IMR-90 (cell line): Measurements from ENCODE around the gene E2F3. TPM values are rescaled to one million over a fixed set of nuclear protein-coding genes. Genes with fewer than 3 reads are reported as not detected.

Experiments
- ATAC-seq: fragments of 200-7000 bp; cut with Tn5 transposase; 2 replicates; pipeline ENCODE4 v1.9.1; 2020; ENCODE audit warnings: low read depth, mild to moderate bottlenecking, moderate library complexity
- BruUV-seq: library from RNA; stranded (reverse); fragments of 400-500 nt; replicated peaks from 2 replicates; lab custom pipeline; 2021; lab: Mats Ljungman, UMichigan
- CTCF ChIA-PET: fragments of 300-600 bp; formaldehyde crosslinking; extraction: SDS; loops from one replicate; lab custom pipeline; 2021; ENCODE audit warnings: antibody characterized with exemption; lab: Yijun Ruan, JAX
- POLR2A ChIA-PET: fragments of 300-600 bp; sonication (Branson Sonifier 250); formaldehyde crosslinking; loops from one replicate; lab custom pipeline; 2022; ENCODE audit warnings: antibody characterized with exemption; ENCODE audit not compliant: unreplicated experiment; lab: Charles Lee
- DNase-seq: peaks from one replicate; pipeline ENCODE4 v3.0.0; 2013
- H2AFZ ChIP-seq: replicated peaks from 2 replicates; pipeline ENCODE3; 2013; ENCODE audit warnings: low read length, mild to moderate bottlenecking; ENCODE audit not compliant: poor library complexity
- H2AK5ac ChIP-seq: 2 replicates; pipeline ENCODE4 v1.6.1; 2013; ENCODE audit warnings: low read depth, low read length, inconsistent platforms
- H2AK9ac ChIP-seq: replicated peaks from 2 replicates; pipeline ENCODE3; 2013; ENCODE audit warnings: mild to moderate bottlenecking, low read depth, low read length, moderate library complexity; ENCODE audit not compliant: poor library complexity
- H2BK120ac ChIP-seq: 2 replicates; pipeline ENCODE4 v1.6.1; 2013; ENCODE audit warnings: low read depth, low read length, inconsistent platforms
- H2BK15ac ChIP-seq: 3 replicates; pipeline ENCODE4 v1.6.1; 2013; ENCODE audit warnings: low read depth, low read length, inconsistent platforms
- H2BK20ac ChIP-seq: 2 replicates; pipeline ENCODE4 v1.6.1; 2013; ENCODE audit warnings: low read depth, mild to moderate bottlenecking, inconsistent platforms, low read length, moderate library complexity
- H2BK5ac ChIP-seq: 2 replicates; pipeline ENCODE4 v1.6.1; 2013; ENCODE audit warnings: mild to moderate bottlenecking, low read depth, low read length, inconsistent platforms; ENCODE audit not compliant: poor library complexity, severe bottlenecking
- H3K14ac ChIP-seq: replicated peaks from 2 replicates; pipeline ENCODE4 v1.6.1; 2013; ENCODE audit warnings: low read depth, low read length, inconsistent platforms
- H3K18ac ChIP-seq: 2 replicates; pipeline ENCODE4 v1.6.1; 2013; ENCODE audit warnings: low read depth, low read length, control low read depth
- H3K23ac ChIP-seq: 2 replicates; pipeline ENCODE4 v1.6.1; 2013; ENCODE audit warnings: low read depth, low read length, inconsistent platforms
- H3K27ac ChIP-seq: 2 replicates; pipeline ENCODE4 v1.5.1; 2013; ENCODE audit warnings: mild to moderate bottlenecking, control low read depth, low read length; ENCODE audit not compliant: insufficient read depth
- H3K27me3 ChIP-seq: 2 replicates; pipeline ENCODE4 v1.6.1; 2013; ENCODE audit warnings: low read length; ENCODE audit not compliant: control insufficient read depth, insufficient read depth
- H3K36me3 ChIP-seq: 2 replicates; pipeline ENCODE4 v1.6.1; 2013; ENCODE audit warnings: low read length, mixed read lengths; ENCODE audit not compliant: control insufficient read depth, insufficient read depth
- H3K4ac ChIP-seq: 2 replicates; pipeline ENCODE4 v1.6.1; 2013; ENCODE audit warnings: low read depth, low read length, inconsistent platforms
- H3K4me1 ChIP-seq: 2 replicates; pipeline ENCODE4 v1.6.1; 2013; ENCODE audit warnings: low read length, mixed read lengths; ENCODE audit not compliant: control insufficient read depth, insufficient read depth
- H3K4me2 ChIP-seq: 2 replicates; pipeline ENCODE4 v1.6.1; 2013; ENCODE audit warnings: low read depth, mild to moderate bottlenecking, control low read depth, low read length, moderate library complexity
- H3K4me3 ChIP-seq: 2 replicates; pipeline ENCODE4 v1.5.1; 2013; ENCODE audit warnings: low read depth, mild to moderate bottlenecking, control low read depth, low read length, moderate library complexity; ENCODE audit not compliant: insufficient read depth
- H3K56ac ChIP-seq: 2 replicates; pipeline ENCODE4 v1.6.1; 2013; ENCODE audit warnings: low read length, inconsistent platforms; ENCODE audit not compliant: insufficient read depth; ENCODE audit errors: extremely low read depth
- H3K79me1 ChIP-seq, 2 experiments: 2 replicates each; pipeline ENCODE4 v1.6.1; 2013; ENCODE audit warnings: low read length in 2 of 2, inconsistent platforms in 1 of 2, low read depth in 1 of 2
- H3K9ac ChIP-seq: 2 replicates; pipeline ENCODE4 v1.6.1; 2013; ENCODE audit warnings: low read depth, low read length, control low read depth
- H3K9me1 ChIP-seq: 2 replicates; pipeline ENCODE4 v1.6.1; 2013; ENCODE audit warnings: low read length, inconsistent platforms; ENCODE audit not compliant: insufficient read depth
- H3K9me3 ChIP-seq: 2 replicates; pipeline ENCODE4 v1.6.1; 2013; ENCODE audit warnings: low read length; ENCODE audit not compliant: control insufficient read depth, insufficient read depth
- H4K20me1 ChIP-seq: 2 replicates; pipeline ENCODE4 v1.6.1; 2013; ENCODE audit warnings: low read length, inconsistent platforms; ENCODE audit not compliant: insufficient read depth
- H4K5ac ChIP-seq: 2 replicates; pipeline ENCODE4 v1.6.1; 2013; ENCODE audit warnings: mild to moderate bottlenecking, low read depth, low read length, control low read depth
- H4K8ac ChIP-seq, 2 experiments: 2 replicates each; pipeline ENCODE4 v1.6.1; 2013; ENCODE audit warnings: low read depth in 2 of 2, low read length in 2 of 2, control low read depth in 1 of 2, inconsistent platforms in 1 of 2
- H4K91ac ChIP-seq: 2 replicates; pipeline ENCODE4 v1.6.1; 2013; ENCODE audit warnings: low read depth, low read length, inconsistent platforms; ENCODE audit not compliant: insufficient read depth
- NFE2L2 ChIP-seq: fragments of 150-350 bp; IDR thresholded peaks from 2 replicates; pipeline ENCODE4 v1.6.1; 2016; ENCODE audit warnings: low read depth, mild to moderate bottlenecking, low read length
- RAD21 ChIP-seq: IDR thresholded peaks from 2 replicates; pipeline ENCODE4 v1.6.1; 2012; ENCODE audit warnings: low read length, improper control_type of control experiment
- WGBS, 2 experiments: methylation state at CpG; one replicate each; pipeline versions ENCODE4 v1.1.5 to v1.1.7; 2013; ENCODE audit warnings: missing lambda C conversion rate in 2 of 2; ENCODE audit not compliant: insufficient read length in 1 of 2; ENCODE audit errors: extremely low coverage in 2 of 2; 5-methylcytosine and 5-hydroxymethylcytosine counted together
- dilution Hi-C: fragments of 300-500 bp; cut with HindIII; formaldehyde crosslinking; loops from one replicate; pipeline ENCODE4 v1.14.3; 2018; ENCODE audit warnings: low sequenced_read_pairs; ENCODE audit not compliant: unreplicated experiment
- in situ Hi-C: fragments of 300-500 bp; cut with MboI; formaldehyde crosslinking; loops from 3 replicates; pipeline ENCODE4 v1.14.3; 2019; ENCODE audit warnings: low sequenced_read_pairs, inconsistent platforms, mixed read lengths
- intact Hi-C: fragments of 100-400 bp; cut with micrococcal nuclease; formaldehyde crosslinking; loops from 2 replicates; pipeline ENCODE4 v1.10.0; 2022
- polyA plus RNA-seq, 3 experiments: library from polyadenylated mRNA; depleted of rRNA; stranded (reverse); fragments of >200 nt; gene quantifications; 2 replicates each; pipeline ENCODE4 v1.2.3, GENCODE V29; 2012; ENCODE audit warnings: low replicate concordance in 1 of 3
- total RNA-seq: library from RNA; depleted of rRNA; stranded (reverse); fragments of >200 nt; gene quantifications from 2 replicates; pipeline ENCODE4 v1.2.3, GENCODE V29; 2012
- TF ChIP-seq, protein P1 (sequence below): fragments of 150-350 bp; IDR thresholded peaks from 2 replicates; pipeline ENCODE4 v1.6.1; 2016; ENCODE audit warnings: low read depth, mild to moderate bottlenecking, low read length, moderate library complexity, borderline replicate concordance

The E2F3 gene
- total and polyA plus RNA-seq, 2 of the 4 experiments (the other 2 are of a cell fraction) = 2.3 to 8.2 TPM

DNA sequence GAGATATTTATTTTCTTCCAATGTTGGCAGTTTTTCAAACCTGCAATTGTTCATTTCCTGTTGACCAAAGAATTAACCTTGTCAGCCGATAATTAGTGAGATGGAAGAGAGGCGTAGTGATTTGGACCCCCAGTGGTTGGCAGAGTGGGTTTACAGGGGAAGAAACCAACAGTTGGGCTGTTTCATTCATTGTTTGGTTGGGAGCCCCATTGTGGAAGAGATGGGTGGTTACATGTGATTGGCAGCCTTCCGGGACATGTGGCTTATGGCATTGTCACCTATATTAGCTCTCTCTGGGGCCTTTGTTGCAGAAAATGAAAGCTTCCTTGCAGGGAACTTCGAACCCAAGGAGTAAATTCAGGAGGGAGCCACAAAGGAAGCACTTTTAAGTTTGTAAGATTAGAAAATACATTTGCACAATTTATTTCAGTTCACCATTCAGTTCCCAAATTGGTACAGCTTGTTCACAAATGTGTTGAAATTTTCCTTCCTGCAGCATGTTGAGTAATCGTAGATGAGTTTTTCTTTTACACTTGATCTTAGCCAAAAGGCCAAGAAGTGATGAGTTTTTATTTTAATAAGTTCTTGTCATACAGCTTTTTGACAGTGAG lies 82.3 kb downstream of the E2F3 start:
- in situ Hi-C loops = no loop called here
- H2BK15ac ChIP-seq = no peak overlapping the region
- no peak overlapping the region for H3K18ac ChIP-seq
- no peaks in the 10 kb centered on the region; the same call in 1 of the 2 replicates for H4K20me1 ChIP-seq
- no peak overlapping the region for H3K4me2 ChIP-seq
- dilution Hi-C loops = no loop called here
- no peak overlapping the region for H2BK120ac ChIP-seq
- H3K4ac ChIP-seq = no peak overlapping the region
- H2AFZ ChIP-seq = no peak overlapping the region
- no peak overlapping the region for H3K56ac ChIP-seq
- no peak overlapping the region for H2AK5ac ChIP-seq
- intact Hi-C loops = no loop called here
- peaks cover 41 to 52% of the 10 kb centered on the region in 2 experiments for H3K79me1 ChIP-seq
- H3K36me3 ChIP-seq = peaks cover 21% of the 10 kb centered on the region
- no peak overlapping the region for H3K9ac ChIP-seq
- BruUV-seq = no TSS peak
- H3K4me3 ChIP-seq = no peak overlapping the region
- no peak overlapping the region for H2AK9ac ChIP-seq
- TF ChIP-seq RAD21 (no peak), NFE2L2 (no peak)
- TF ChIP-seq, protein P1, sequence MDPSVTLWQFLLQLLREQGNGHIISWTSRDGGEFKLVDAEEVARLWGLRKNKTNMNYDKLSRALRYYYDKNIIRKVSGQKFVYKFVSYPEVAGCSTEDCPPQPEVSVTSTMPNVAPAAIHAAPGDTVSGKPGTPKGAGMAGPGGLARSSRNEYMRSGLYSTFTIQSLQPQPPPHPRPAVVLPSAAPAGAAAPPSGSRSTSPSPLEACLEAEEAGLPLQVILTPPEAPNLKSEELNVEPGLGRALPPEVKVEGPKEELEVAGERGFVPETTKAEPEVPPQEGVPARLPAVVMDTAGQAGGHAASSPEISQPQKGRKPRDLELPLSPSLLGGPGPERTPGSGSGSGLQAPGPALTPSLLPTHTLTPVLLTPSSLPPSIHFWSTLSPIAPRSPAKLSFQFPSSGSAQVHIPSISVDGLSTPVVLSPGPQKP = no peak
- DNase-seq (no peak), ATAC-seq (no peak)
- no peak overlapping the region for H4K5ac ChIP-seq
- POLR2A ChIA-PET = no interaction called here
- no peak overlapping the region for H3K27ac ChIP-seq
- no peak overlapping the region for H3K23ac ChIP-seq
- no CpG with 5 or more reads among the region's 5 CpGs for WGBS, 2 experiments
- no peaks in the 10 kb centered on the region for H3K27me3 ChIP-seq
- no peak overlapping the region for H2BK5ac ChIP-seq
- CTCF ChIA-PET = no interaction called here
- no peak overlapping the region for H4K8ac ChIP-seq
- no peaks in the 10 kb centered on the region for H3K9me3 ChIP-seq
- no peak overlapping the region for H3K14ac ChIP-seq
- peaks cover 7% of the 10 kb centered on the region for H3K9me1 ChIP-seq
- H4K91ac ChIP-seq = no peak overlapping the region
- no peaks in the 10 kb centered on the region for H3K4me1 ChIP-seq
- no peak overlapping the region for H2BK20ac ChIP-seq
